22Rv1 (cell line): Measurements from ENCODE around the gene ANO2.

Source experiments
- H3K27ac ChIP-seq: fragments of 450-650 bp; 2 replicates; pipeline ENCODE4 v1.5.1; 2017
- ZFX ChIP-seq: fragments of 450-650 bp; IDR thresholded peaks from 2 replicates; pipeline ENCODE4 v1.6.1; 2017; ENCODE audit warnings: antibody characterized with exemption, borderline replicate concordance
- TF ChIP-seq, protein P1 (sequence below): fragments of 450-650 bp; IDR thresholded peaks from 2 replicates; pipeline ENCODE4 v1.5.1; 2017; ENCODE audit warnings: mild to moderate bottlenecking

ANO2 gene

DNA sequence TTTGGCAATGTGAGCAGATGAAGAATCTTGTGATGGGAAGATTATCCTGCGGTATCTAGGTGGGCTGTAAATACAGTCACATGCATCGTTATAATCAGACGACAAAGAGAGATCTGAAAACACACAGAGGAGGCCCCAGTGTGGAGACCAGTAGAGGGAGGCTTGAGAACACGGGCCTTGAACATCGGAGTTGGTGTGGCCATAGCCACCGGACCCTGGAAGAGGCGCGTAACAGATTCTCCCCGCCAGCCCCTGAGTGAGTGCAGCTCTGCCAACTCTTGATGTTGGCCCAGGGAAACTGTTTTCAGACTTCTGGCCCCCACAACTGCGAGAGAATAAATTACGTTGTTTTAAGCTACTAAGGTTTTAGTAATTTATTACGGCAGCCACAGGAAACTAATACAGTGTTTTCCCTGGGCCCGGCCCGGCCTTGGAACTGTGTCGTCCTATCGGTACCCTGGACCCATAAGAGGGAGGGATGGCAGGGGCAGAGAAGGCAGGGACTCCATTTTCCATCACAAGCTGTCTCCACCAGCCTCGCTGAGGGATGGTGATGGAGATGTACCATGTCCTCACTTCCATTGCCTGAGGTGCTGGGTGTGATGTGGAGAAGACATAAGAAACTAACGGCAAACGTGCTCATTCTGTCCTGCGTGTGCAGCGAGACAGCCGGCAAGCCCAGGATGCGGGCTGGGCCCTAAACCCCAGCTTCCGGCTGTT, 421.5 kb downstream of the ANO2 start:
- no peak for TF ChIP-seq ZFX
- TF ChIP-seq, protein P1, sequence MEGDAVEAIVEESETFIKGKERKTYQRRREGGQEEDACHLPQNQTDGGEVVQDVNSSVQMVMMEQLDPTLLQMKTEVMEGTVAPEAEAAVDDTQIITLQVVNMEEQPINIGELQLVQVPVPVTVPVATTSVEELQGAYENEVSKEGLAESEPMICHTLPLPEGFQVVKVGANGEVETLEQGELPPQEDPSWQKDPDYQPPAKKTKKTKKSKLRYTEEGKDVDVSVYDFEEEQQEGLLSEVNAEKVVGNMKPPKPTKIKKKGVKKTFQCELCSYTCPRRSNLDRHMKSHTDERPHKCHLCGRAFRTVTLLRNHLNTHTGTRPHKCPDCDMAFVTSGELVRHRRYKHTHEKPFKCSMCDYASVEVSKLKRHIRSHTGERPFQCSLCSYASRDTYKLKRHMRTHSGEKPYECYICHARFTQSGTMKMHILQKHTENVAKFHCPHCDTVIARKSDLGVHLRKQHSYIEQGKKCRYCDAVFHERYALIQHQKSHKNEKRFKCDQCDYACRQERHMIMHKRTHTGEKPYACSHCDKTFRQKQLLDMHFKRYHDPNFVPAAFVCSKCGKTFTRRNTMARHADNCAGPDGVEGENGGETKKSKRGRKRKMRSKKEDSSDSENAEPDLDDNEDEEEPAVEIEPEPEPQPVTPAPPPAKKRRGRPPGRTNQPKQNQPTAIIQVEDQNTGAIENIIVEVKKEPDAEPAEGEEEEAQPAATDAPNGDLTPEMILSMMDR, result no peak

DNA sequence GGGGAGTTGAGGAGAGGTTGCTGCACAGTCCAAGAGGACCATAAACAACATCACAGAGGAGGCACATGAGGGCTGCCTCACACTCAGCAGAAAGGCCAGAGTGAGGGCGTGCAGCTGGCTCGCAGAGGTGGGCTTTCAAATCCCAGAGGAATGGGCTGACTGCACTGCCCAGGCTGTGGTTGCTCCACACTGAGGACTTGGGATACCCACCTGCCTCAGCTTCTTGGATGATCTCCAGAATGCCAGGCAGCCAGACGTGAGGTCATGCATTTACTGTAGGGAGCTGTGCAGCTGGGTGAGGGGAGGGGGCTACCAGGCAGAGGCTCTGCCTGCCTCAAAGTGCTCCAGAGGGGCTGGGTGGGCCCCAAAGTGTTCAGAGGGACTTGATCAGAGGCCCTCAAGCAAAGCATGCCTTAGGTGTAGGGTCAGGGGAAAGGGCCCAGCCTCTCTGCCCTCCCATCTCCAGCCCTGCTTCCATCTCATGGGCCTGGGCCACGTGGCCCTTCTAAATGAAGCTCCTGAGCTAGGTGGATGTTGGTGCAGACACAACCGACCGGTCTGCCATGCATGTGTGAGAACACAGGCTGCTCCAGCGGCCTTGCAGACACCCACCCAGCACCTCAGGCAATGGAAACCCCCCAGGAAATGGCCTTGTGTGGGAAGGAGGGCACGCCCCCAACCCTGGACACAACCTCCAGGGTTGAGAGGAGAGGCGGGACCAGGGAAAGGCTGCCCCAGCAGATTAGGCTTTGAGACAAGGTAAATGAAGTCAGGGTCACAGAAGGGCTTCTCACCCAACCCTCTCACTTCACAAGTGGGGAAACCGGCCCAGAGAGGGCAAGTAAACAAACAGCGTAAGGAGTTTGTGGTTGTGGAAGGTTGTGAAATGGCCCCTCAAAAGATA, 422.4 kb downstream of the ANO2 start:
- TF ChIP-seq ZFX, result no peak
- TF ChIP-seq, protein P1, result no peak

More for the DNA sequence above, 421.5 kb downstream of the ANO2 start:
- no peak overlapping the region for H3K27ac ChIP-seq

DNA sequence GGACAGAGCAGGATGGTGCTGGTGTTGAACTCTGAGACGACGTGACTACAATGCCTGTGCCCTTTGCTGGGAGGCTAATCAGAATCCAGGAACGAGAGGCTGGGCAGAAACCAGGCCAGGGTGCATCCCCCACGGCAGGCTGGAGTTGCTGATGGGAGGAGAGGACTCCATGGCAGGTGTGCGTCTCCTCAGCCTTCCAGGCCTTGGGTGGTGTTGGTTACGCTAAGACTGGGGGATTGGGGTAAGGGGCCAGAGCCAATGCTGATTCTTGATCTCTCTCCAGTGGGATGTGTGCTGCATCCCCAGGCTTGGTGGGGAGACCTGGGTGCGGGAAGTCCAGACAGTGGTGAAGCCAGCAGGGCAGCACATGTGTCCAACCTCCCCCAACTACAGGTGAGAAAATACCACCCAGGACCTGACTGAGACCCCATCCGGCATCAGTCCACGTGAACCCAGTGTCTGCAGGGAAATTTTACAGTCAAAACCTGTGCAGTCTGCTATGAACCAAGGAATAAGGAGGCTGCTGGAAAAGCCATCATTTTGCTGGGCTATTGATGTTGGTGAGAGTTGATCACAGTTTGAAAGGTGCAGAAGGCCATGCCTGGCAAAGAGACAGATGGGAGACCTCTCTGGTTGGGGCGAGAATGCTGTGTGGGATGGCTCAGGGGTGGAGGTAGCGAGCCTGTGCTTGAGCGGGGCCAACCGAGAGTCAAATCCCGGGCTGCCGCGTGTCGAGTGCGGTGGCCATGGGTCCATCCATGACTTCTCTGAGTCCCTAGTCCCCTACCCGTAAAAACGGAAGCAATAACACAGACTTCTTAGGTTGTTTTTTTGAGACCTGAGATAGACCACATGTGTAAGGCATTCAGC, 423.4 kb downstream of the ANO2 start:
- TF ChIP-seq, protein P1, result no peak
- TF ChIP-seq ZFX, result no peak
- no peak overlapping the region for H3K27ac ChIP-seq

More for the DNA sequence above, 422.4 kb downstream of the ANO2 start:
- H3K27ac ChIP-seq, result no peak overlapping the region

DNA sequence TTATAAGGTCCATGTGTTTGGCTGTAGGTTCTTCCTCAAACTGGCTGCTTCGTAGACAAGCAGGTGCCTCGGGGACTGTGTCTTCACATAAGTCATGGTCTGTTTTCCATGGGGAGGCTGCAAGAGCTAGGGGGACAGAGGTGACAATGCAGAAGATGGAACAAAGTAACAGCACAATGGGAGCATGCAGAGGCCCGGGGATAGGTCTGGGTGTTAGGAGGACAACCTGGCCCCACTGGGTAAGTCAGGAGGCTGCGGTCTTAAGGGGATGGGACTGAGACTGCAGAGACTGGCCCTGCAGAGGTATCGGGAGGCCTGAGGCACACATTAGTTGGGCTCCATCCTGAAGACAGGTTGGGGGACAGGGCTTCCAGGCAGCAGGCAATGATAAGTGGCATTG, 424.2 kb downstream of the ANO2 start:
- no peak for TF ChIP-seq ZFX
- TF ChIP-seq, protein P1, result no peak
- H3K27ac ChIP-seq, result no peak overlapping the region

DNA sequence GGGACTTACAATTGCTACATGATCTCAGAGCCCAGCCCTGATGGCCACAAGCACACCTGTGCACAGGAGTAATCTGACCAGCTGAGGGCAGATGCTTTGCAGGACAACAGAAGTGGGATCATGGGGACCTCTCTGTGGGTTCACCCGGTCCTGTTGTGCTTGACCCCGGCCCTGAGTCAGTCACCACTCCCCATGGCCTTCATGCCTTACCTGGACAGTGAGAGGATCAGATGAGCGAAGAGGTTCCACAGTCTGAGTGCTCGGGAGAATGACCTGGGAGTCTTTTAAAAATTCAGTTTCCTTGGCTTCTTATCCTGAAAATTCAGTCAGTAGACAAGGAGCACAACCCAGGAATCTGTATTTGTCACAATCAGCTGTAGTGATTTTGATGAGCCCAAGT, 425.0 kb downstream of the ANO2 start:
- H3K27ac ChIP-seq, result no peak overlapping the region
- TF ChIP-seq, protein P1, result no peak
- TF ChIP-seq ZFX, result no peak

DNA sequence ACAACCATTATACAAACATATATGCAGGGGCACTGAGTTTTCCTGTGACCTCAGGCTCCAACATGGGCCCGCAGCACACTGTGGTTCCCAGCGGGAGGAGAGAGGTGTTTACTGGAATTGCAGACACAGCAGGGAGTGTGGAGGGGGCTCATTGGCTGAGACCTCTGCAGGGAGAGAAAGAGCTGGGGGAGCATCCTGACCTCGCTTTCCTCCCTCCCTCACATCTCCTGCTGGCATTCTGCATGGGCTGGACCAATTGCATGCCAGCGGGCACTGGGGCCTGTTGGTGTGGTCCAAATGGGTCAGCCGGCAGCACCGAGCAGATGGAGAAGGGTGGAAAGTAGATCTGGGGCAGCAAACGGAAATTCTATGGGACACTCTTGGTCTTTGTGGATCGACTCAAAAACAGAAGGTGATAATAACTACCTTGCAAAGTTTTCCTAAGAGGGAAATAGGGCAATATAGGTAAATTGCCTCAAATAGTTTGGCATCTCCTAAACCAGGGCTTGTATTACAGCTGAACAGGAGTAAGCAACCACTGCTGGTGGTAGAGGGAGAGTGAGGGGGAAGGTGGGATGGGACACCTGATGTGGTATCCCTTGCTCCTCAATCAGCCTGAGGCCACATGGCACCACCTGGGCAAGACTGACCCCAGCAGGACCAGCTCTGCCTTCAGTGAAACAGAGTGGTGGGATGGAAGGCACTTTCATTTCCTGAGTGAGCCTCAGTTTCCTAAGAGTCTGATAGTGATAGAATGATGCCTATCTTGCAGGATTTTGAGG, 426.3 kb downstream of the ANO2 start:
- TF ChIP-seq, protein P1, result no peak
- TF ChIP-seq ZFX, result no peak

More for the DNA sequence above, 426.3 kb downstream of the ANO2 start:
- no peak overlapping the region for H3K27ac ChIP-seq
